Upper lobe of right lung (tissue), 1 donor: ENCODE measurements around the gene MSH4. TPM values are rescaled to one million over a fixed set of nuclear protein-coding genes. Genes with fewer than 3 reads are reported as not detected.

Experiments used
- ATAC-seq: fragments of 200-7000 bp; cut with Tn5 transposase; one replicate; pipeline ENCODE4 v1.9.1; 2020; ENCODE audit warnings: mild to moderate bottlenecking, moderate library complexity
- DNase-seq: peaks from one replicate; pipeline ENCODE4 v3.0.0-alpha.2; 2020
- H3K27ac ChIP-seq: fragments of 200-600 bp; one replicate; pipeline ENCODE4 v1.8.0; 2022
- H3K27me3 ChIP-seq: fragments of 200-600 bp; one replicate; pipeline ENCODE4 v1.8.0; 2022; ENCODE audit warnings: mild to moderate bottlenecking
- H3K36me3 ChIP-seq: fragments of 200-600 bp; one replicate; pipeline ENCODE4 v1.8.0; 2022
- H3K4me1 ChIP-seq: fragments of 200-600 bp; one replicate; pipeline ENCODE4 v1.8.0; 2022
- H3K4me3 ChIP-seq: fragments of 200-600 bp; one replicate; pipeline ENCODE4 v1.8.0; 2022; ENCODE audit warnings: mild to moderate bottlenecking
- H3K9me3 ChIP-seq: fragments of 200-600 bp; one replicate; pipeline ENCODE4 v1.8.0; 2022
- CTCF ChIP-seq: fragments of 200-600 bp; IDR thresholded peaks from one replicate; pipeline ENCODE4 v1.8.0; 2022; ENCODE audit warnings: antibody characterized with exemption
- intact Hi-C: fragments of 100-400 bp; cut with DNase I; formaldehyde crosslinking; loops from one replicate; pipeline ENCODE4 v1.11.0; 2022
- total RNA-seq: library from RNA; stranded (reverse); fragmentation: NEBNext Ultra II Directional; extraction: Animal tissue kit (Norgen Biotek cat#: 25700); gene quantifications from one replicate; pipeline ENCODE4 v1.2.1, GENCODE V29; 2021
- donor health status: DM: no; HTN: yes; CAD: no; lungs with severe emphysema.

Gene MSH4
- total RNA-seq, 1 donor from 2014 or later, result 0.96 TPM

- H3K36me3 ChIP-seq, result no peaks in the 10 kb centered on the region
- no peak for TF ChIP-seq CTCF
- intact Hi-C loops, result no loop called here
- no peak for ATAC-seq
- H3K27me3 ChIP-seq, result no peaks in the 10 kb centered on the region
- H3K4me1 ChIP-seq, result no peaks in the 10 kb centered on the region
- no peak overlapping the region for H3K27ac ChIP-seq
- H3K4me3 ChIP-seq, result no peak overlapping the region
- H3K9me3 ChIP-seq, result no peaks in the 10 kb centered on the region
- no peak for DNase-seq
Measured at GRCh38 chr1:75838079-75838478, 41.4 kb downstream of the MSH4 start.

GRCh38 chr1:75841421-75841820 lies 44.7 kb downstream of the MSH4 start:
- Histone ChIP-seq H3K4me3 (no peak overlapping the region), H3K4me1 (no peaks in the 10 kb centered on the region), H3K9me3 (no peaks in the 10 kb centered on the region), H3K36me3 (no peaks in the 10 kb centered on the region), H3K27me3 (no peaks in the 10 kb centered on the region), H3K27ac (no peak overlapping the region)
- ATAC-seq (no peak), DNase-seq (no peak)
- intact Hi-C loops, result no loop called here
- no peak for TF ChIP-seq CTCF

GRCh38 chr1:75845576-75845975 lies 48.9 kb downstream of the MSH4 start:
- intact Hi-C loops, result no loop called here
- H3K27me3 ChIP-seq, result no peaks in the 10 kb centered on the region

GRCh38 chr1:75855010-75855409 lies 58.3 kb downstream of the MSH4 start:
- Histone ChIP-seq H3K4me1 (no peaks in the 10 kb centered on the region), H3K4me3 (no peak overlapping the region), H3K27ac (no peak overlapping the region), H3K27me3 (no peaks in the 10 kb centered on the region), H3K9me3 (no peaks in the 10 kb centered on the region), H3K36me3 (no peaks in the 10 kb centered on the region)
- intact Hi-C loops, result no loop called here
- TF ChIP-seq CTCF, result no peak
- ATAC-seq, result peak; percentile 63
- no peak for DNase-seq

More at GRCh38 chr1:75845576-75845975, 48.9 kb downstream of the MSH4 start:
- no peaks in the 10 kb centered on the region for H3K9me3 ChIP-seq
- no peak for DNase-seq
- no peak overlapping the region for H3K4me3 ChIP-seq
- H3K4me1 ChIP-seq, result no peaks in the 10 kb centered on the region
- no peaks in the 10 kb centered on the region for H3K36me3 ChIP-seq
- TF ChIP-seq CTCF, result no peak
- H3K27ac ChIP-seq, result no peak overlapping the region
- ATAC-seq, result no peak

GRCh38 chr1:75855734-75856133 lies 59.1 kb downstream of the MSH4 start:
- no peak overlapping the region for H3K27ac ChIP-seq
- no peaks in the 10 kb centered on the region for H3K36me3 ChIP-seq
- no peak for TF ChIP-seq CTCF
- no peaks in the 10 kb centered on the region for H3K4me1 ChIP-seq
- intact Hi-C loops, result no loop called here
- ATAC-seq, result no peak
- H3K4me3 ChIP-seq, result no peak overlapping the region
- no peaks in the 10 kb centered on the region for H3K27me3 ChIP-seq
- no peaks in the 10 kb centered on the region for H3K9me3 ChIP-seq
- DNase-seq, result no peak

- Histone ChIP-seq H3K36me3 (no peaks in the 10 kb centered on the region), H3K4me1 (no peaks in the 10 kb centered on the region), H3K9me3 (no peaks in the 10 kb centered on the region), H3K27ac (no peak overlapping the region), H3K4me3 (no peak overlapping the region), H3K27me3 (no peaks in the 10 kb centered on the region)
- intact Hi-C loops, result no loop called here
- no peak for ATAC-seq
- TF ChIP-seq CTCF, result no peak
- no peak for DNase-seq
Measured at GRCh38 chr1:75861831-75862230, 65.1 kb downstream of the MSH4 start.
